HG03196 (cell line): ENCODE results near the gene TMED7.

Source experiments
- ATAC-seq: cut with Tn5 transposase; IDR thresholded peaks from one replicate; pipeline ENCODE4 v1.9.1; 2021; ENCODE audit not compliant: unreplicated experiment

Gene TMED7

GRCh38 chr5:115627295-115627865, 1.5 kb upstream of the TMED7 start:
- no peak for ATAC-seq

DNA sequence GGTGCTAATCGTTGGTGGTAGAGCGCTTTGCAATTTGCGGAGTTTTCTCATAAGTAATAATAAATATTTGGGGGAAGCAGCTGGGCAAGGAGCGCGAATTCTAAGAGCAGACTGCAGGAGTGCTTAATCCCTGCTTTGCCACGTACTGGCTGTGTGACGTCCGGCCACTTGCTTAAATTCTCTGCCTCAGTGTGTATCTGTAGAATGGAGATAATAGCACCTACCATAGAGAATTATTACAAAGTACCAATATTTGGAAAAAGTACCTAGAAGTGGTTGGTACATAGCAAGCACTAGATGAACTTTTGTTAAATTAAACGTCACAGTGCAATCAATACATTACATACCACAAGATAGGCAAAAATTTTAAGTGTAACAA, 598 bp upstream of the TMED7 start:
- ATAC-seq, result peak; percentile 24

DNA sequence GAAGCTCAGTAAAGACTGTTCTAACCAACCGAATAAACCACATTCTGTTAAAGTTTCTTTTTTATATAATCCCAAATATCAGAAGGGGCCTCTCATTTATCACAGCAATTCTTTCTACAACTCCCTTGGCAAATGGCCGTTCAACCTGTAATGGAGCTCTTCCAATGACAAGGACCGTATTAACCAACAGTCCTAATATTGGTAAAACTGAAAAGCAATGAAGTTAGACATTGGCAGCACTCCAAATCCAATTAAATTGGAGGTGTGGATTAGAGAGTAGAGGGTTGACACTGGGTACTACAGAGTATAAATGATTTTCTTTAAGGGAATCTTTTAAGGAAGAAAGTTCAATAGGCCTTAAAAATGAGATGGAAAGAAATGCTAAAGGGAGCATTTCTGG, 842 bp downstream of the TMED7 start:
- ATAC-seq, result no peak

GRCh38 chr5:115623658-115624057, 2.2 kb downstream of the TMED7 start:
- no peak for ATAC-seq

GRCh38 chr5:115621365-115621900, 4.4 kb downstream of the TMED7 start:
- no peak for ATAC-seq

DNA sequence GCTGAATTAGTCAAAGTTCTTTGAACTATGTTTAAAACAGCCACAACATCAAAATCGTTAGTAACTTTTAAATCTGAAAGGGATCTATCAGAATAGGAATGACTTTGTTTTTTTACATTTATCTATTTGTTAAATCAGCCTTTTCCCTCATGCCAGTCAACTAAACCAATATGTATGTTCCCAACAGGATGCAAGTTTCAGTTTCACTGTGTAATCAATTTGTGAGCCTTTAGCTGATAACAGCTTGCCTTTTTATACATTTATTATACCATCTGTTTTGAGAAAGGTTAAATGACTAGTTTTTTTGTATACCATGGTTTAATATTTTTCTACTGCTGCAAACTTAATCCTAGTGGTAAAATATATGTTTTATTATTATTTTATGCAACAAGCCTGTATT, 8.9 kb downstream of the TMED7 start:
- no peak for ATAC-seq

- ATAC-seq, result no peak
Measured at GRCh38 chr5:115616472-115616871, 9.4 kb downstream of the TMED7 start.

DNA sequence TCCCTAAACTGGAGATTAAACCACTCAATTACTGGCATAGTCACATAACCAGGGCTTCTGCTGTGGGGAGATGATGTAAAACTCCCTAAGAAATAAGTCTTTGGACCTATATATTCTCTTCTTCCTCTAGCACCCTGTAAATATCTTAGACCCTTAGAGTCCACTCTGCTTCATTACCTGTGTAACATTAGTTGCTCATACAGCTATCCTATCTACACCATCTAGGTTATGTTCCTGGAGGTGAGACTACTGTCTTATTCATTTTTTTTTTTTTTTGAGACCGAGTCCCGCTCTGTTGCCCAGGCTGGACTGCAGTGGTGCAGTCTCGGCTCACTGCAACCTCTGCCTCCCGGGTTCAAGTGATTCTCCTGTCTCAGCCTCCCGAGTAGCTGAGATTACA, 14.0 kb downstream of the TMED7 start:
- no peak for ATAC-seq

DNA sequence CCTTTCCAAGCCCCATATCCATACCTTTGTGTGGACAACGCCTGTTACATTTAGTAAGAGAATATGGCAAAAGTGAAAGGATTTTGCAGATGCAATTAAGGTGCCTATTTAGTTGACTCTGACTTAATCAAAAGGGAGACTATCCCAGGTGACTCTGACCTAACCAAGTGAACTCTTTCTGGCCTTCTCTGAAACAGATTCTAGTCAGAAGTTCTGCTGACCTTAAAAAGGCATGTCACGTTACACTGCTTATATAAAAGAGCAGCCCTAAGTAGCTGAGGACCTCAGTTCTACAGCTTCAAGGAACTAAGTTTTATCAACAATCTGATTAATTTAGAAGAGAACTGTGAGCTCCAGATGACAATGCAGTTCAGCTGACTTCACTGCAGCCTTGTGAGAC, 17.9 kb downstream of the TMED7 start:
- no peak for ATAC-seq

GRCh38 chr5:115605436-115605835, 20.4 kb downstream of the TMED7 start:
- no peak for ATAC-seq

GRCh38 chr5:115602591-115603125, 23.2 kb downstream of the TMED7 start:
- ATAC-seq, result no peak

DNA sequence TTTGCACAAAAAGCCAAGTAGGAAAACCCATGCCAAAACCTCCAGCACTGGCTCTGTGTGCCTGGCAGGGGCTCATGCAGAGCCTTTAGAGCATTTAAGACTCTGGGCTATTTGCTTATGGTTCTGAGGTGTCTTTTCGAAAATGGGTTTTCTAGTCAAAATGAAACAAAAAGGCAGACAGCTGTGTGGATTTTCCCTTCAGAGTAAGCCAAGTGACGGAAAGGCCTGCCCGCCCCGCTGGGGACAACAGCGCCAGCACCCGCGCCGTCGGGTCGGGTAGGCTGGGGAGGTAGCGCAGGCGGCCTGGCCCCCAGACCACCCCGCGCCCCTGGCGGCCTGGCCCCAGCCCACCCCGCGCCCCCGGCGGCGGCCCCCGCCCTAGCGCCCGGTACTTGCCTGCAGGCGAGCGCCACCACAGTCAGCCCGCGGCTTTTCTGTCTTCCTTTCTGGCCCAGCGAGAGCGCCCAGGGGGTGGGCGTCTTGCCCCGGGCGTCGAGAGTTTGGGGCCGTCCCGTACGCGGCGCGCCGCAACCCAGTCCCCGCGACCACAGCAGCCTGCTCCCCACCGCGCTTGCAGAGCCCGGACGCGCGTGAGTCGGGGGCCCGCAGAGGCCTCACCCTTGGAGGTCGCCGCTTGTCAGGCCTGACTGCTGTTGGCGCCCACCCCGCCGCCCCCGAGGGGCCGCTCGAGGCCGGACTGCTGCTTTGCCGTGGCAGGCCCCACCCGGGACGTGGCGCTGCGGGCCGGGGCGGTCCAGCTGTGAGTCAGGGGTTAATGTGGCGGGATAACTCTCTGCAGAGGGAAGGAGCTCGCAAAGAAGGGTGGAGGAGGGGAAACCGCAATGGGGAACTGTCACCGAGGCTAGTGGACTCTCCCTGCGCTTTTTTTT, 23.9 kb downstream of the TMED7 start, which contains the start of gene TICAM2:
Gene TICAM2, minus strand, starts transcription at position 779 of the 890 bp plus-strand sequence. CDS start 21,223 bp downstream, outside the sequence.
- peak; percentile 74 for ATAC-seq

DNA sequence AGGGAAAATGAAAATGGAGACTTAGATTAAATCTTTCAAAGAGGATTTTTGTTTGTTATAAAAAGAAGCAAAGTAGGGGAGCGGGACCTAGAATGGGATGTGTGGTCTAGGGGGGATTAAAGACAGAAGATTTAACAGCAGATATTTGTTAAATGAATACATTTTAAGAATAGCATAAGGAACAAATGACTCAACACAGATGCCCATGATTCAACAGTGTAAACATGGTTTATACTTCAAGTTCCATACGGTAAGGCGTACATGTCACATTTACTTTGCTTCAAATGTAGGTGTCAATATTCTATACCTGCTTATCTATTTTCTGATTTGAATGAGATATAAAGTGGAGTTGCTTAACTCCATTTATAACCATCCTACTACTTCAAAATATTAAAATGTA, 25.1 kb downstream of the TMED7 start:
- no peak for ATAC-seq

DNA sequence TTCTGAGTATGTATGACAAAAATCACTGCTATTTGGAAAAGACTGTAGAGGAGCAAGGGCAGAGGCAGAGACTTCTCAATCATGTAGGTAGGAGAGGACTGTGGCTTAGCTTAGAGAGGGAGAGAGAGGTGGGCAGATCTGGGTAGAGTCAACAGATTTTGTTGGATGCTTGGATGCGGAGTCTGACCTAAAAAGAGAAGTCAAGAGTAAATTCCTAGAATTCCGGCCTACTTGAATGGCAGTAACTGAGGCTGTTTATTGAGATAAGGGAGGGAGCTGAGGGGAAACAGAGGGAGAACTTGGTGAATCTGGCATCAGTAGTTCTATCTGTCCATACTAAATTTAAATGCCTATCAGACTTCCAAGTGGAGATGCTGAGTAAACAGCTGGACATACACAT, 25.9 kb downstream of the TMED7 start:
- ATAC-seq, result no peak

DNA sequence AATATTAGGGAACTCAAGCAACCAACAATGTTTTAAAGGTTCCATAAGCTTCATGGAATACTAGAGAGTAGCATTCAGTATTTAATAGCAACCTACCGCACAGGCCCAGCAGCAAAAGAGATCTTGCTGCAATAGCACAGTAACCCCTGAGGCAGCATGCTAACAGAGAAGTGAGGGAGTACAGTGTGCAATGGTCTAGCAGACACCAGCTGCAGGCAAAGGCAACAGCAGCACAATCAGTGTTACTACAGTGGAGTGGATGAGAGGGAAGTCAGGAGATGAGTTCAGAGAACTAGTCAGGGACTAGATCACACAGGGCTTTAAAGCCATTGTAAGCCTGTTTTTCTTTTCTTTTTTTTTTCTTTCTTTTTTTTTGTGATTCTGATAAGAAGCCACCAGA, 26.3 kb downstream of the TMED7 start:
- peak; percentile 31 for ATAC-seq

DNA sequence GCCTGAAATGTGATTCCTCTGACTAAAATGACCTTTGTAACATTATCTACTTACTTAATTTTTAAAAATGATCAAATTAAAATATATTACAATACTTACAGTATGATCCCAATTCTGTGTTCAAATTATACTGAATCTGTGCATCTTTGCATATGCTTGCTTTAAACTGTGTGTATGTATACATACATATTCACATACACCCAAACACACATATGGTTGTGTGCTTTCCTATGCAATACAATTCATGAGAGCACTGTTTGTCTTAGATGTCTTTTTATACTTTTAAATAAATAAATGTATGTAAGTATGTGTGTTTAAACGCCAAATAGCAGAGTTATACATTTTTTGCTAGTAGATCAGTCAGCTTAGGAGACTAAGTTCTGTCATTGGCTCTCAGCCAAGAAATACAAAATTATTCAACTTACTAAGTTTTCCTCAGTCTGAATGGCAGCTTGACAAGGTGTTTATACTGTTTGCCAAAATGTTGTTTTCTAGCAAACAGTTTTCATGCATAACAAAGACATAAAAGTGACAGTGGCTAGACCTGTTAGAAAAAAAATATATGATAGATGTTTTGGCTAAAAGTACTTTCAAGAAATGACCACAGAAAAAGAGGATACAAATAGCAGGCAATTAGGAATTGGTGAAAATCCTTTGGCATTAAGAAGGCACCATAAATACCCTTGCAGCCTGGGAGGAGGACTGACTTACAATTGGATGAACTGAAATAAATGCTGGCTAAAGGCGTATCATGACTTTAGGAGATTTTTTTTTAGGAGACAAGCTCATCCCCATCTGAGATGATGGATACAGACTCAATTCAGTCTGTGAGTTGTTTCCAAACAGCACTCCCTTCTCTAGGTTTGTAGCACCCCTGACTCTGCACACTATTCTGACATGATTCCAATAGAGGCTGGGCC, 31.4 kb downstream of the TMED7 start:
- no peak for ATAC-seq

GRCh38 chr5:115589043-115589442, 36.8 kb downstream of the TMED7 start:
- no peak for ATAC-seq

GRCh38 chr5:115588640-115589039, 37.2 kb downstream of the TMED7 start:
- no peak for ATAC-seq

- ATAC-seq, result peak; percentile 50
Measured at GRCh38 chr5:115586525-115587146, 39.2 kb downstream of the TMED7 start.

DNA sequence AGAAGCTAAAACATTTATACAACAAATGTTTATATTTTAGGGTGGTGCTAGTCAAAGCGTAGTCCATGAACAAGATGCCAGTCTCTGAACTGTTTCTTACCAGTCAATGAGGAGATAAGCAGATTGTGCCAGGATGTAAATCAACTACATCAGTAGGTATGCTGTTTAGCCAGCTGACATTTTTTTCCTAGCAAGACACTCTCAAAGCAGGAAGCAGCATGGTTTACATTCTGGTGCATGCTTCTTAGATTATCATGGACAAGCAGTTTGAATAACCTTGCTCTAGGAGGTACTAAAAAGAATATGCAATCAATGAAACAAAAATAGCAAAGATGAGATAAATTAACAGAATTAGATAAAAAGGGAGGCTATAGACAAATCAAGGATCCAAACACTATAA, 40.6 kb downstream of the TMED7 start:
- ATAC-seq, result no peak
